NCI-H526 (cell line): ENCODE data around the gene EGFR.

Experiments
- DNase-seq, 2 experiments: peaks; one replicate each; lab custom pipeline; 2025; lab: John Stamatoyannopoulos, UW

EGFR gene

GRCh38 chr7:55018361-55019190 is at the start of gene EGFR:
EGFR (plus strand) TSS chr7:55019017; CDS start chr7:55019278, 261 bp downstream.
- DNase-seq: peak in 1 of 2 experiments; percentile 18

GRCh38 chr7:54969208-54969967 is 49.4 kb upstream of the EGFR start:
- DNase-seq: no peak

- DNase-seq: no peak
Observed at GRCh38 chr7:54972733-54973294, 46.0 kb upstream of the EGFR start.

GRCh38 chr7:54978364-54979116 is 40.3 kb upstream of the EGFR start:
- no peak for DNase-seq

- DNase-seq: no peak
Observed at GRCh38 chr7:54980521-54980920, 38.3 kb upstream of the EGFR start.

- no peak for DNase-seq
Observed at GRCh38 chr7:54981913-54982312, 36.9 kb upstream of the EGFR start.

- DNase-seq: no peak
Observed at GRCh38 chr7:54985426-54986330, 33.1 kb upstream of the EGFR start.

GRCh38 chr7:54986716-54987115 is 32.1 kb upstream of the EGFR start:
- DNase-seq: no peak

GRCh38 chr7:54987772-54988171 is 31.0 kb upstream of the EGFR start:
- DNase-seq: no peak

- DNase-seq: no peak
Observed at GRCh38 chr7:54988516-54988915, 30.3 kb upstream of the EGFR start.

GRCh38 chr7:54989453-54990225 is 29.2 kb upstream of the EGFR start:
- no peak for DNase-seq

GRCh38 chr7:54991341-54991740 is 27.5 kb upstream of the EGFR start:
- no peak for DNase-seq

GRCh38 chr7:54992871-54993475 is 25.8 kb upstream of the EGFR start:
- DNase-seq: no peak

GRCh38 chr7:54995166-54995565 is 23.7 kb upstream of the EGFR start:
- DNase-seq: no peak

GRCh38 chr7:54995610-54996363 is 23.0 kb upstream of the EGFR start:
- no peak for DNase-seq

- no peak for DNase-seq
Observed at GRCh38 chr7:54996391-54996790, 22.4 kb upstream of the EGFR start.

- no peak for DNase-seq
Observed at GRCh38 chr7:55004579-55004978, 14.2 kb upstream of the EGFR start.

GRCh38 chr7:55005241-55005851 is 13.5 kb upstream of the EGFR start:
- no peak for DNase-seq

- DNase-seq: no peak
Observed at GRCh38 chr7:55006499-55006898, 12.3 kb upstream of the EGFR start.
